Calu3 (cell line): ENCODE measurements around the gene TTC28. TPM values are rescaled to one million over a fixed set of nuclear protein-coding genes. Genes with fewer than 3 reads are reported as not detected.
"Not testable (repeated sequence)": the region's sequence is repeated elsewhere in the genome, so short reads cannot be mapped to it uniquely, and the experiment has no call there.

Experiments
- BruUV-seq: library from RNA; stranded (reverse); fragments of 400-500 nt; replicated peaks from 2 replicates; lab custom pipeline; 2021; lab: Mats Ljungman, UMichigan
- CTCF ChIA-PET: fragments of 300-600 bp; sonication (Branson Sonifier 250); formaldehyde crosslinking; loops from one replicate; lab custom pipeline; 2022; ENCODE audit warnings: antibody characterized with exemption; lab: Charles Lee
- DNase-seq: peaks from one replicate; pipeline ENCODE4 v3.0.0; 2022
- H3K27ac Mint-ChIP-seq: one replicate; pipeline ENCODE4 v1.8.0; 2022; ENCODE audit warnings: mixed read lengths; ENCODE audit not compliant: unreplicated experiment
- H3K27me3 Mint-ChIP-seq: one replicate; pipeline ENCODE4 v1.8.0; 2022; ENCODE audit warnings: mixed read lengths; ENCODE audit not compliant: unreplicated experiment
- H3K36me3 Mint-ChIP-seq: one replicate; pipeline ENCODE4 v1.8.0; 2022; ENCODE audit warnings: mild to moderate bottlenecking, moderate library complexity, mixed read lengths; ENCODE audit not compliant: insufficient read depth, unreplicated experiment
- H3K4me1 Mint-ChIP-seq: one replicate; pipeline ENCODE4 v1.8.0; 2022; ENCODE audit warnings: mild to moderate bottlenecking, low read depth, mixed read lengths; ENCODE audit not compliant: unreplicated experiment
- H3K4me3 Mint-ChIP-seq: one replicate; pipeline ENCODE4 v1.8.0; 2022; ENCODE audit warnings: mild to moderate bottlenecking, low read depth, moderate library complexity, mixed read lengths; ENCODE audit not compliant: unreplicated experiment
- H3K9me3 Mint-ChIP-seq: one replicate; pipeline ENCODE4 v1.8.0; 2022; ENCODE audit warnings: low read depth, mixed read lengths; ENCODE audit not compliant: unreplicated experiment
- CTCF ChIP-seq: fragments of 200-600 bp; IDR thresholded peaks from one replicate; pipeline ENCODE4 v1.8.0; 2022; ENCODE audit warnings: antibody characterized with exemption; ENCODE audit not compliant: unreplicated experiment
- intact Hi-C: fragments of 100-400 bp; cut with micrococcal nuclease; formaldehyde crosslinking; loops from one replicate; pipeline ENCODE4 v1.10.0; 2022; ENCODE audit not compliant: unreplicated experiment
- total RNA-seq: library from RNA; stranded (reverse); gene quantifications from 2 replicates; pipeline ENCODE4 v1.2.3, GENCODE V29; 2022

TTC28 gene
- total RNA-seq, 1 experiment from 2014 or later, result 5.2 TPM

- Mint-ChIP-seq H3K4me1 (no peaks in the 10 kb centered on the region), H3K36me3 (no peaks in the 10 kb centered on the region), H3K4me3 (no peak overlapping the region), H3K27ac (no peak overlapping the region), H3K9me3 (peaks cover 6% of the 10 kb centered on the region), H3K27me3 (peaks cover 7% of the 10 kb centered on the region)
- TF ChIP-seq CTCF, result no peak
- DNase-seq, result peak; percentile 1
- BruUV-seq, result no TSS peak
- CTCF ChIA-PET, result no interaction called here
- intact Hi-C loops, result no loop called here
These were observed 135.2 kb downstream of the TTC28 start for GRCh38 chr22:28544431-28544868.

- DNase-seq, result no peak
- H3K4me1 Mint-ChIP-seq, result no peaks in the 10 kb centered on the region
- TF ChIP-seq CTCF, result no peak
- intact Hi-C loops, result no loop called here
- CTCF ChIA-PET, result no interaction called here
- H3K36me3 Mint-ChIP-seq, result no peaks in the 10 kb centered on the region
- H3K27ac Mint-ChIP-seq, result no peak overlapping the region
- peaks cover 7% of the 10 kb centered on the region for H3K27me3 Mint-ChIP-seq
- BruUV-seq, result no TSS peak
- H3K4me3 Mint-ChIP-seq, result no peak overlapping the region
- H3K9me3 Mint-ChIP-seq, result peaks cover 6% of the 10 kb centered on the region
These were observed 136.5 kb downstream of the TTC28 start for GRCh38 chr22:28542980-28543621.

GRCh38 chr22:28541137-28541536 is 138.5 kb downstream of the TTC28 start:
- intact Hi-C loops, result no loop called here
- H3K36me3 Mint-ChIP-seq, result no peaks in the 10 kb centered on the region
- no peak for DNase-seq
- H3K27me3 Mint-ChIP-seq, result peaks cover 7% of the 10 kb centered on the region
- no TSS peak for BruUV-seq
- H3K4me1 Mint-ChIP-seq, result no peaks in the 10 kb centered on the region
- CTCF ChIA-PET, result no interaction called here
- TF ChIP-seq CTCF, result no peak
- no peak overlapping the region for H3K27ac Mint-ChIP-seq
- H3K9me3 Mint-ChIP-seq, result peaks cover 6% of the 10 kb centered on the region
- no peak overlapping the region for H3K4me3 Mint-ChIP-seq

- intact Hi-C loops, result no loop called here
- TF ChIP-seq CTCF, result no peak
- Mint-ChIP-seq H3K9me3 (peaks cover 6% of the 10 kb centered on the region), H3K27me3 (peaks cover 7% of the 10 kb centered on the region), H3K4me1 (no peaks in the 10 kb centered on the region), H3K27ac (no peak overlapping the region), H3K36me3 (no peaks in the 10 kb centered on the region), H3K4me3 (no peak overlapping the region)
- CTCF ChIA-PET, result interaction anchor here (0.6 kb wide), 1 partner anchor 499 kb away, joined by 4 read pairs; no protein-coding TSS in a partner anchor
- DNase-seq, result no peak
- BruUV-seq, result no TSS peak
These were observed 140.7 kb downstream of the TTC28 start for GRCh38 chr22:28538922-28539321.

- H3K36me3 Mint-ChIP-seq, H3K27me3 Mint-ChIP-seq, H3K4me1 Mint-ChIP-seq, H3K4me3 Mint-ChIP-seq, DNase-seq, H3K27ac Mint-ChIP-seq, intact Hi-C loops, H3K9me3 Mint-ChIP-seq, BruUV-seq, CTCF ChIA-PET: not testable (repeated sequence)
These were observed 149.1 kb downstream of the TTC28 start for GRCh38 chr22:28530565-28530964.

- CTCF ChIA-PET, BruUV-seq, H3K27ac Mint-ChIP-seq, H3K27me3 Mint-ChIP-seq, H3K9me3 Mint-ChIP-seq, intact Hi-C loops, H3K4me1 Mint-ChIP-seq, H3K4me3 Mint-ChIP-seq, H3K36me3 Mint-ChIP-seq, DNase-seq: not testable (repeated sequence)
These were observed 150.5 kb downstream of the TTC28 start for GRCh38 chr22:28529144-28529543.
